OCI-LY1 (cell line): ENCODE data around the gene GPX7.

Experiments
- CTCF ChIP-seq: fragments of 200-600 bp; sonication (generic), shearing (Covaris generic); IDR thresholded peaks from 2 replicates; pipeline ENCODE4 v1.5.1; 2017; ENCODE audit warnings: mild to moderate bottlenecking, antibody characterized with exemption, low read length, moderate library complexity, mixed read lengths
- EZH2 ChIP-seq: fragments of 200-600 bp; sonication (generic), shearing (Covaris generic); IDR thresholded peaks from 2 replicates; pipeline ENCODE4 v1.8.0; 2017; ENCODE audit warnings: borderline replicate concordance, mixed run types, mild to moderate bottlenecking, antibody characterized with exemption, low read length, moderate library complexity, mixed read lengths

DNA sequence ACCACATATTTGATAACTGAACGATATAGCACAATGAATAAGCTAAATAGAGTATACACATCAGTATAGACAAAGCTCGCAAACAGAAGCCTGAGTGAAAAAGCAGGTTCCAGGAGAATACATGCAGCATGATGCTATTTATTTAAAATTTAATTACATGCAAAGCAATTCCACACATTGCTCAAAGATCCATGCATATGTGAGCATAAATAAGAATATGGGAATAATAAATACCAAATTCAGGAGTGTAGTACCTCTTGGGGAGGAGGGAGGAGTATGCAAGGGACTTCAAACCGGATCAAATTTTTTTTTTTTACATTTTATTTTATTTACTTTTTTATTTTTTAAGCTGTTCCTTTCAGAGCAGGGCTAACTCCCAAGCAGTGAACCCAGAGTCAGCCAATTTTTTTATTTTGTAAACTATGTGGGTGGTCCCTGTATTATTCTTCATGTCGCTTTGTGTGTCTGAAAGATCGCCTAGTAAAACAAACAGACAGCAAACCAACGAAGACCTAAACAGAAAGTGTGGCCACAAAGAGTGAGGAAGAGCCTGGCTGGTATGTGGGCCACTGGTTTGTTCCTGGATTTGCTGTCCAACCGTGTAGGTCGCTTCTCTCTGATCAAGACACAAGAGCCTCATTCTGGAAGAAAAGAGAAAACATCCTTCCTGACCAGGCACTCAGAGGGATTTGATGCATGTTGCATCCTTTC, 26.6 kb downstream of the GPX7 start:
- TF ChIP-seq CTCF (no peak), EZH2 (no peak)
